MM.1S (cell line): Measurements from ENCODE around the gene GCSAM.

ENCODE experiments used
- CTCF ChIP-seq: fragments of 300-600 bp; sonication (generic); IDR thresholded peaks from 2 replicates; pipeline ENCODE4 v1.5.1; 2016; ENCODE audit warnings: antibody characterized with exemption, low read length, mixed read lengths
- EZH2 ChIP-seq: fragments of 300-600 bp; sonication (generic); optimal IDR thresholded peaks from 2 replicates; pipeline ENCODE3; 2017; ENCODE audit warnings: low read depth, mild to moderate bottlenecking, antibody characterized with exemption, low read length, mixed read lengths

GRCh38 chr3:112117841-112118571, 15.0 kb downstream of the GCSAM start:
- TF ChIP-seq CTCF (no peak), EZH2 (no peak)
